Effector memory CD4-positive, alpha-beta T cell (primary cell): ENCODE data around the gene PBX3.
"Not testable (repeated sequence)": the region's sequence is repeated elsewhere in the genome, so short reads cannot be mapped to it uniquely, and the experiment has no call there.

Experiments used
- DNase-seq, 3 donors: peaks; one replicate each; pipeline ENCODE4 v3.0.0-alpha.2; 2020
- H3K27ac ChIP-seq: 2 replicates; pipeline ENCODE4 v1.7.0; 2013; ENCODE audit warnings: mild to moderate bottlenecking, low read length, moderate library complexity; ENCODE audit not compliant: insufficient read depth, poor library complexity, severe bottlenecking
- H3K27me3 ChIP-seq: replicated peaks from 2 replicates; pipeline ENCODE4 v1.7.0; 2013; ENCODE audit warnings: mild to moderate bottlenecking, low read length; ENCODE audit not compliant: insufficient read depth, control insufficient read depth, poor library complexity, severe bottlenecking
- H3K36me3 ChIP-seq: 2 replicates; pipeline ENCODE4 v1.7.0; 2013; ENCODE audit warnings: mild to moderate bottlenecking, low read length, moderate library complexity; ENCODE audit not compliant: control insufficient read depth, insufficient read depth
- H3K4me1 ChIP-seq: 2 replicates; pipeline ENCODE4 v1.7.0; 2013; ENCODE audit warnings: low read length, mild to moderate bottlenecking; ENCODE audit not compliant: control insufficient read depth, insufficient read depth, poor library complexity, severe bottlenecking
- H3K4me3 ChIP-seq: 2 replicates; pipeline ENCODE4 v1.7.0; 2013; ENCODE audit warnings: low read length, low read depth, mild to moderate bottlenecking; ENCODE audit not compliant: insufficient read depth, poor library complexity, severe bottlenecking
- H3K9me3 ChIP-seq: 2 replicates; pipeline ENCODE4 v1.7.0; 2013; ENCODE audit warnings: mild to moderate bottlenecking, low read length, moderate library complexity; ENCODE audit not compliant: control insufficient read depth

PBX3 gene

GRCh38 chr9:125812403-125812802 lies 65.2 kb downstream of the PBX3 start:
- no peaks in the 10 kb centered on the region for H3K9me3 ChIP-seq
- H3K27me3 ChIP-seq = no peaks in the 10 kb centered on the region
- H3K27ac ChIP-seq = no peak overlapping the region
- H3K4me3 ChIP-seq = no peak overlapping the region
- H3K36me3 ChIP-seq = no peaks in the 10 kb centered on the region
- DNase-seq = no peak
- no peaks in the 10 kb centered on the region for H3K4me1 ChIP-seq

GRCh38 chr9:125815568-125815967 lies 68.4 kb downstream of the PBX3 start:
- Histone ChIP-seq H3K9me3 (no peaks in the 10 kb centered on the region), H3K36me3 (no peaks in the 10 kb centered on the region), H3K4me1 (no peaks in the 10 kb centered on the region), H3K27ac (no peak overlapping the region), H3K27me3 (no peaks in the 10 kb centered on the region), H3K4me3 (no peak overlapping the region)
- no peak for DNase-seq

- H3K27ac ChIP-seq = no peak overlapping the region
- no peaks in the 10 kb centered on the region for H3K9me3 ChIP-seq
- H3K4me3 ChIP-seq = no peak overlapping the region
- H3K4me1 ChIP-seq = no peaks in the 10 kb centered on the region
- H3K36me3 ChIP-seq = no peaks in the 10 kb centered on the region
- no peaks in the 10 kb centered on the region for H3K27me3 ChIP-seq
- DNase-seq = no peak
Observed at GRCh38 chr9:125816321-125816720, 69.1 kb downstream of the PBX3 start.

DNA sequence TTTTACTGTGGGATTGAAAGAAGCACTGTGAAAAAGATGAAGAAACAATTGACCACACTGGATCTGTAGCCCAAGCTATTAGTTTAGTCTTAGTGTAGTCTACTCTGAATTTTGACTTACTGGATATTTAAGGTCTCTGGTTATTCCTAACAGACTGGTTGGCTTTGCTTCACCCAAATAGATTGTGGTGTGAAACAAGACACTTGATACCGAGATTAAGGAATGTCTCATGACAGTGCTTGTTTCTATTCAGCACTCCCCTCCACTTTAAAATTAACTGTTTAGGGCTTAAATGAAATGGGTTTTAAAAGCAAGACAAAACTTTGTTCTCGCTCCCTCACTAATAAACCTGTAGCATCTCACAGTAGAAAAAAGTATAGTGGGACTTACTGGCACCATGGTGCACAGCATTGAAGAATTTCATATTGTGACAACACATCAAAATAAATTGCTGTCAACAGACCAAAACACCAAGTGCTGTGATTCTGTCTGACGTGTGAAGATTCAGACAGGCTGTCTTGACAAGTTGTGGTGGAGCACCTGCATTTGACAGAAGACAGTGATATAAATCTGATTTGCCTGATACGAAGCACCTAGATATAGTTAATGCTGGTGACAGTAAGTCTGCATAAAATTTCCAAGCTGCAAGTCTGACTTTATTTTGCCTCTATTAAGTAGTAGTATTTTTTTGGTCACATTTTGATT lies 73.1 kb downstream of the PBX3 start:
- peaks cover 14% of the 10 kb centered on the region for H3K4me1 ChIP-seq
- no peak overlapping the region for H3K4me3 ChIP-seq
- DNase-seq = no peak
- no peaks in the 10 kb centered on the region for H3K27me3 ChIP-seq
- H3K27ac ChIP-seq = no peak overlapping the region
- H3K36me3 ChIP-seq = no peaks in the 10 kb centered on the region
- no peaks in the 10 kb centered on the region for H3K9me3 ChIP-seq

DNA sequence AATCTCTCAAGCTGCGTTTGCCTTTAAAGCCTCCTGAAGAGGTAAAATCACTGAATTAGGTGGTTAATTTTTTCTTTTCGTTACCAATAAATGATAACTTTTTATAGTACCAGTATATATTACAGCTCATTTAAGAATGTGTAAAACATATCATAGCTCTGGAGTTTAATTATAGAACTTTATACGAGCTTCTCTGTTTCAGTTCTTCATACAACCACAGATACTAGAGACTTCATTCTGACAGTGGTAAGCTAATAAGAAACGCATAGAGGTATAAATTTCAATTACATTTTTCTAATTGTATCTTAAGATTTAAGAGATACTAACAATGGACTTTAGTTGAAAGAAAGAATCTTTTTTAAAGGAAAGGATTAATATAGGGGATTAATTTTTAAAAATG lies 73.9 kb downstream of the PBX3 start:
- Histone ChIP-seq H3K27ac (no peak overlapping the region), H3K4me3 (no peak overlapping the region), H3K27me3 (no peaks in the 10 kb centered on the region), H3K36me3 (no peaks in the 10 kb centered on the region), H3K4me1 (peaks cover 14% of the 10 kb centered on the region), H3K9me3 (no peaks in the 10 kb centered on the region)
- no peak for DNase-seq

- H3K36me3 ChIP-seq = no peaks in the 10 kb centered on the region
- no peaks in the 10 kb centered on the region for H3K9me3 ChIP-seq
- H3K27ac ChIP-seq = no peak overlapping the region
- no peaks in the 10 kb centered on the region for H3K27me3 ChIP-seq
- no peak overlapping the region for H3K4me3 ChIP-seq
- peaks cover 14% of the 10 kb centered on the region for H3K4me1 ChIP-seq
- no peak for DNase-seq
Observed at GRCh38 chr9:125822160-125822559, 75.0 kb downstream of the PBX3 start.

DNA sequence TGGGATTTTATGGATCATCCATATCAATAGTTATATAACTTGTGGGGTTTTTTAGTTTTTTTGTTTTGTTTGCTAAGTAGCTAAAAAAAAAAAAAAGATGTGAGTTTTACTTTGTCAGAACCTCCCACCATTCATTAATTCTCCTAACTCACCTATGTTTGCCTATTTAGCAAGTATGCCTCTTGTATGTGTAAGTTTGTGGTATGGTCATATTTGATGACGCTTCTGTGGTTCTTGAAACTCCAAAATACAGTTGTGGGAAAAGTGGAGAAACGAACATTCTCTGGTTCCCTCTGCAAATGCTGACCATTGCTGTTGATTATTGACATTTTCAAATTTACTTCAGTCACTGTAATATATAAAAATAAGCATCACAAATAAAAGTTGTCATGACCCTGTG lies 75.7 kb downstream of the PBX3 start:
- Histone ChIP-seq H3K4me3 (no peak overlapping the region), H3K36me3 (no peaks in the 10 kb centered on the region), H3K27me3 (no peaks in the 10 kb centered on the region), H3K9me3 (no peaks in the 10 kb centered on the region), H3K27ac (no peak overlapping the region), H3K4me1 (peaks cover 14% of the 10 kb centered on the region)
- DNase-seq = no peak

DNA sequence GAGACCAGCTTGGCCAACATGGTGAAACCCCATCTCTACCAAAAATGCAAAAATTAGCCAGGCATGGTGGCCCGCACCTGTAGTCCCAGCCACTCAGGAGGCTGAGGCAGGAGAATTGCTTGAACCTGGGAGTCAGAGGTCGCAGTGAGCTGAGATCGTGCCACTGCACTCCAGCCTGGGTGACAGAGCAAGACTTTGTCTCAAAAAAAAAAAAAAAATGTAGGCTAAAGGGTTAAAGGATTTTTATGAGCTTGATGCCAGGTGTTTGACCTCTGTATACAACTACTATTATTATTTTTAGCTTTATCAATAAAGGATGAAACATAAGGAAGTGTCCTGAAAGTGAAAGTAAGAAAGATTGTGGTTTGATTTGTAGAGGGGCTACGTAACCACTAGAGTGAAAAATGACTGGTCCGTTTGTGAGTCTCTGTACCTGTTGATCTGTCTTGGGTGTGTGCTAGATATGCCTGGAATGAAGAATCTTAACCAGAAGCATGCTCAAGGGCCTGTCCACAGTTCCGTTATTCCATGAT lies 76.8 kb downstream of the PBX3 start:
- not testable (repeated sequence) for H3K27me3 ChIP-seq, DNase-seq, H3K9me3 ChIP-seq, H3K36me3 ChIP-seq
- H3K27ac ChIP-seq = peak overlapping the region; percentile 55
- H3K4me1 ChIP-seq = peaks cover 14% of the 10 kb centered on the region
- H3K4me3 ChIP-seq = peak overlapping the region; percentile 48

DNA sequence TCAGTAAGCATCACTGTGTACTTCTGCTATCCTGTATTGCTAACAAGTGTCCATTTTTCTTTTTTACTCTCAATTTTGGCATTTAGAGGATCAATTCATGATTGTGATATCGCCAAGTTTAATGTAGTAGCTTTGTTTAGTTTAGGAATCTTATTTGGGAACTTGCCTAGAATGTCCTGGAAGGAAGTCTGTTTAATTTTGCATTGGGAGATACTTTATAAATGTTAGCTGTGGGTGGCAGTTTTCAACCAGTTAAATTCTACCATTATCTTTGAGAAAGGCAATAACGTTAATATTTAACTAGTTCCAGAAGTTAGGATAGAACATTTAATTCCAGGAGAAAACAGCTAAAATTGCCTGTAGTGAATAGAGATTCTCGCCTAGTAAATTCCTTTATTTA lies 78.6 kb downstream of the PBX3 start:
- H3K36me3 ChIP-seq = no peaks in the 10 kb centered on the region
- no peak for DNase-seq
- peaks cover 14% of the 10 kb centered on the region for H3K4me1 ChIP-seq
- no peak overlapping the region for H3K27ac ChIP-seq
- H3K4me3 ChIP-seq = no peak overlapping the region
- no peaks in the 10 kb centered on the region for H3K27me3 ChIP-seq
- H3K9me3 ChIP-seq = no peaks in the 10 kb centered on the region

DNA sequence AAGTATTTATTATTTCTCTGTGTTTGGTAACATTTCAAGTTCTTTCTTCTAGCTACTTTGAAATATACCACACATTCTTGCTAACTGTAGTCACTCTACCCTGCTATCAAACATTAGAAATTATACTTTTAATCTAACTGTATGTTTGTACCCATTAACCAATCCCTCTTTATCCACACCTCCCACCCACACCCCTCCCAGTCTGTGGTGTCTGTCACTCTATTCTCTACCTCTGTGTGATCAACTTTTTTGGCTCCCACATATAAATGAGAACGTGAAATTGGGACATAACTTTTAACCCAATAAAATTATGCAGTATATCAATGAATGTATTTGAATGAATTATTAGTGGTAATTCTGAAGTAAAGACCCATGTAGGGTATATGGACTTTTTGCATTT lies 79.7 kb downstream of the PBX3 start:
- DNase-seq = no peak
- no peaks in the 10 kb centered on the region for H3K9me3 ChIP-seq
- H3K4me3 ChIP-seq = no peak overlapping the region
- H3K27me3 ChIP-seq = no peaks in the 10 kb centered on the region
- H3K4me1 ChIP-seq = peaks cover 14% of the 10 kb centered on the region
- no peak overlapping the region for H3K27ac ChIP-seq
- no peaks in the 10 kb centered on the region for H3K36me3 ChIP-seq
